Breast epithelium (tissue), 4 donors: Measurements from ENCODE around the gene DPH7. TPM values are rescaled to one million over a fixed set of nuclear protein-coding genes. Genes with fewer than 3 reads are reported as not detected.
"Not testable (repeated sequence)": the region's sequence is repeated elsewhere in the genome, so short reads cannot be mapped to it uniquely, and the experiment has no call there.

Source experiments
- DNase-seq, 2 donors: peaks; one replicate each; pipeline ENCODE4 v3.0.0-alpha.2; 2019; ENCODE audit warnings: low spot score in 2 of 2
- H3K27ac ChIP-seq, 2 donors: fragments of 200-600 bp; sonication (generic) in 1 of 2; one replicate each; pipeline ENCODE4 v1.5.1; 2016 to 2019; ENCODE audit warnings: mild to moderate bottlenecking in 1 of 2
- H3K27me3 ChIP-seq, 2 donors: fragments of 200-600 bp; sonication (generic) in 1 of 2; one replicate each; pipeline versions ENCODE4 v1.5.1 to v1.6.0; 2017 to 2019; ENCODE audit warnings: control low read depth in 1 of 2, mild to moderate bottlenecking in 1 of 2
- H3K36me3 ChIP-seq: fragments of 200-600 bp; one replicate; pipeline ENCODE4 v1.5.1; 2019
- H3K4me1 ChIP-seq, 2 donors: fragments of 200-600 bp; sonication (generic); one replicate each; pipeline ENCODE4 v1.5.1; 2016 to 2019; ENCODE audit warnings: control low read depth in 1 of 2
- H3K4me3 ChIP-seq, 3 donors: fragments of 200-600 bp; sonication (generic); 1 replicate in 2 of 3; 2 replicates in 1 of 3; pipeline ENCODE4 v1.5.1; 2016 to 2019; ENCODE audit warnings: mild to moderate bottlenecking in 3 of 3, moderate library complexity in 2 of 3
- H3K9me3 ChIP-seq, 2 donors: fragments of 200-600 bp; sonication (generic) in 1 of 2; one replicate each; pipeline ENCODE4 v1.5.1; 2016 to 2019; ENCODE audit warnings: control low read depth in 1 of 2
- POLR2A ChIP-seq: fragments of 450-650 bp; IDR thresholded peaks from one replicate; pipeline ENCODE4 v1.6.1; 2016; ENCODE audit warnings: antibody characterized with exemption, mild to moderate bottlenecking, moderate library complexity
- POLR2AphosphoS5 ChIP-seq, 3 donors: sonication (generic); formaldehyde crosslinking; IDR thresholded peaks; one replicate each; pipeline ENCODE4 v1.6.1; 2017; ENCODE audit warnings: antibody characterized with exemption in 3 of 3
- intact Hi-C: fragments of 100-400 bp; cut with DNase I; formaldehyde crosslinking; loops from one replicate; pipeline ENCODE4 v1.15.1; 2023; ENCODE audit warnings: low total_unique reads
- total RNA-seq, 3 donors: library from RNA; depleted of rRNA; stranded (reverse); fragments of >200 nt; gene quantifications; one replicate each; pipeline ENCODE4 v1.1.0, GENCODE V29; 2016
- TF ChIP-seq, protein P1 (sequence below), 3 donors: fragments of 450-650 bp; IDR thresholded peaks; one replicate each; pipeline ENCODE4 v1.5.1; 2016 to 2017; ENCODE audit warnings: antibody characterized with exemption in 3 of 3, mild to moderate bottlenecking in 3 of 3, moderate library complexity in 3 of 3

Gene DPH7
- total RNA-seq, 3 donors from 2014 or later, result 23.4 to 47.5 (median 45.1) TPM

DNA sequence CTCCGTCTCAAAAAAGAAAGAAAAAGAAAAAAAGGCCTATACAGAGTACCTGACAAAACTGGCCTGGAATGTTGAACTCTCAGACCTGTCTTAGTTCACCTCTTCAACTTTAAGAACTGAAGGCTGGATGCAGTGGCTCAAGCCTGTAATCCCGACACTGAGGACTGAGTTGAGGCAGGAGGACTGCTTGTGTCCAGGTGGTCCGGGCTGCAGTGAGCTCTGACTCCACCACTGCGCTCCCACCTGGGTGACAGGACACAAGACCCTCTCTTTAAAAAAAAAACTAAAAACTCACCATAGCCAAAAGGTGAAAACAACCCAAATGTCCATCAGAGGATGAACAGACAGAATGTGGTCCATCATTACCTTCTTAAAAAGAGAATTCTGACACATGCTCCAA, 20.6 kb downstream of the DPH7 start:
- H3K27me3 ChIP-seq, result no peaks in the 10 kb centered on the region
- intact Hi-C loops, result no loop called here
- DNase-seq, result no peak
- H3K9me3 ChIP-seq, result no peaks in the 10 kb centered on the region
- no peaks in the 10 kb centered on the region for H3K4me1 ChIP-seq
- no peak overlapping the region for H3K4me3 ChIP-seq
- TF ChIP-seq, protein P1, sequence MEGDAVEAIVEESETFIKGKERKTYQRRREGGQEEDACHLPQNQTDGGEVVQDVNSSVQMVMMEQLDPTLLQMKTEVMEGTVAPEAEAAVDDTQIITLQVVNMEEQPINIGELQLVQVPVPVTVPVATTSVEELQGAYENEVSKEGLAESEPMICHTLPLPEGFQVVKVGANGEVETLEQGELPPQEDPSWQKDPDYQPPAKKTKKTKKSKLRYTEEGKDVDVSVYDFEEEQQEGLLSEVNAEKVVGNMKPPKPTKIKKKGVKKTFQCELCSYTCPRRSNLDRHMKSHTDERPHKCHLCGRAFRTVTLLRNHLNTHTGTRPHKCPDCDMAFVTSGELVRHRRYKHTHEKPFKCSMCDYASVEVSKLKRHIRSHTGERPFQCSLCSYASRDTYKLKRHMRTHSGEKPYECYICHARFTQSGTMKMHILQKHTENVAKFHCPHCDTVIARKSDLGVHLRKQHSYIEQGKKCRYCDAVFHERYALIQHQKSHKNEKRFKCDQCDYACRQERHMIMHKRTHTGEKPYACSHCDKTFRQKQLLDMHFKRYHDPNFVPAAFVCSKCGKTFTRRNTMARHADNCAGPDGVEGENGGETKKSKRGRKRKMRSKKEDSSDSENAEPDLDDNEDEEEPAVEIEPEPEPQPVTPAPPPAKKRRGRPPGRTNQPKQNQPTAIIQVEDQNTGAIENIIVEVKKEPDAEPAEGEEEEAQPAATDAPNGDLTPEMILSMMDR (IDR thresholded peaks at IDR 0.05), result no peak
- no peak for TF ChIP-seq POLR2AphosphoS5 (IDR thresholded peaks at IDR 0.05)
- TF ChIP-seq POLR2A, result no peak
- no peak overlapping the region for H3K27ac ChIP-seq
- no peaks in the 10 kb centered on the region for H3K36me3 ChIP-seq

DNA sequence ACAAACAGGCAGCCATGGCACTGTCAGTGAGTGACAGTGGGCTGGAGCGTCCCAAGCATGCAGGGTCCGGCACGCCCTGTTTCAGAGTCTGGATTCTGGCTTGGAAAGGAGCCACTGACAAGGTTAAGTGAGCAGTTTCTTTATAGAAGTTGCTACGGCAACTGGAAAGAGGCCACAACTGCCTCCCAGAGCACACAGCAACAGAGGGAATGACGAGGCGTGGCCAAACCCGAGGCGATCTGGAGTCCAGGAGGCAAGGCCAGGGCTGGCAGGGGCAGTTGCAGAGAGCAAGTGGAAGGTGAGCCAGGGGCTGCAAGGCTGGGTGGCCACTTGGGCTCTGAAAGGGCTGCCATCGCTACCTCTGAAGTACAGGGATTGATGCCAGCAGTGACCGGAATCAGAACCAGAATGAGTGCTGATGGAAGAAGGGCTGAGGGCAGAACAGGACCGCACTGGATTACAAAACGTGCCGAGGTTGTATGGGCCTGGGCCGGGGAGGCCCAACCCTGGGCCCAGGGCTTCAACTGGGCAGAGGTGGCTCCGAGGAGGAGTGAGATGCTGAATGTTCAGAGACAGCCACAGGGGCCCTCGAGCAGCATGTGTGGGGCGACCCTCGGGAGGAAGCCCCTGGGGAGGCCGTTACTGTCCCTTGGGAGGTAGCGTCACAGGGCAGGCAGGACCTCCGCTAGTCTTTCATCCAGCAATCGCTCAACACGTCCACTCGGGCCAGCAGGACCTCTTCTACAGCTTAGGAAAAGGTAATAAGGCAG, 22.5 kb downstream of the DPH7 start:
- intact Hi-C loops, result no loop called here
- Histone ChIP-seq H3K36me3 (no peaks in the 10 kb centered on the region), H3K27me3 (no peaks in the 10 kb centered on the region), H3K9me3 (no peaks in the 10 kb centered on the region), H3K27ac (no peak overlapping the region), H3K4me1 (no peaks in the 10 kb centered on the region), H3K4me3 (no peak overlapping the region)
- TF ChIP-seq POLR2A, result no peak
- no peak for TF ChIP-seq POLR2AphosphoS5 (IDR thresholded peaks at IDR 0.05)
- TF ChIP-seq, protein P1 (IDR thresholded peaks at IDR 0.05), result no peak
- DNase-seq, result no peak

DNA sequence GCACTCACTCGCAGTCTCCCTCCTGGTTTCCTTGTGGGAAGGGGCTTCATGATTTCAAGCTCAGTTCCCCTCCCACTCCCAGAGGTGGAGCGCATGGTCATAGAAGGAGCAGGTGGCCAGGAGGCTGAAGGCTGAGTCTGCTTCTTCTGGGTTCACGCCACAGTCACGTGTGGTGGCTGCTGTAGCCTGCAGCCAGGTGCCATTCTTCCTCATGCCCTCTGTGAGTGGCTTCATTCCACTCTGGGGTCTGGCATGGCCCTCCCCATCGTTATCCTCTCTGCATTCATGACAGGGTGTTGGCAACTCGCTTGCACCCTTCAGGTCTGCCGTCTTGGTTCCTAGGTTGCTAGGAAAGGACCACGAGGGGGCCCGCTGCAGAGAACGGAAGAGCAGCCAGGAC, 23.5 kb downstream of the DPH7 start:
- TF ChIP-seq, protein P1 (IDR thresholded peaks at IDR 0.05), result no peak
- TF ChIP-seq POLR2AphosphoS5 (IDR thresholded peaks at IDR 0.05), result no peak
- no peak for TF ChIP-seq POLR2A
- no peak overlapping the region for H3K27ac ChIP-seq
- intact Hi-C loops, result no loop called here

DNA sequence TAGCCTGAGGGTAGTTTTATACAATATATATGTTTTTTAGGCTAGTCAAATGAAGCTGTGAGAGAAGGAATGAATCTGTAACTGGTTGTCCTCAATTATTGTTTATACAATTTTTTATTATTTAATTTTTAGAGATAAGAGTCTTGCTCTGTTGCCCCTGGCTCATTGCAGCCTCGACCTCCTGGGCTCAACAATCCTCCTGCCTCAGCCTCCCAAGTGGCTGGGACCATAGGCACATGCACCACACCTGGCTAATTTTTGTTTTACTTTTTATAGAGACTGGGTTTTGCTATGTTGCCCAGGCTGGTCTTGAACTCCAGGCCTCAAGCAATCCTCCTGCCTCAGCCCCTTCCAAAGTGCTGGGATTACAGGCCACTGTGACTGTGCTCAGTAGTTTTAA, 24.4 kb downstream of the DPH7 start:
- Histone ChIP-seq H3K36me3 (no peaks in the 10 kb centered on the region), H3K27ac (no peak overlapping the region), H3K4me3 (no peak overlapping the region), H3K4me1 (no peaks in the 10 kb centered on the region), H3K27me3 (no peaks in the 10 kb centered on the region), H3K9me3 (no peaks in the 10 kb centered on the region)
- DNase-seq, result no peak
- TF ChIP-seq, protein P1 (IDR thresholded peaks at IDR 0.05), result no peak
- no peak for TF ChIP-seq POLR2AphosphoS5 (IDR thresholded peaks at IDR 0.05)
- no peak for TF ChIP-seq POLR2A
- intact Hi-C loops, result no loop called here

More for the DNA sequence above, 23.5 kb downstream of the DPH7 start:
- Histone ChIP-seq H3K4me3 (no peak overlapping the region), H3K36me3 (no peaks in the 10 kb centered on the region), H3K4me1 (no peaks in the 10 kb centered on the region), H3K9me3 (no peaks in the 10 kb centered on the region), H3K27me3 (no peaks in the 10 kb centered on the region)
- DNase-seq, result no peak

- intact Hi-C loops, H3K9me3 ChIP-seq, DNase-seq, H3K27me3 ChIP-seq, H3K36me3 ChIP-seq, H3K4me1 ChIP-seq, H3K4me3 ChIP-seq, H3K27ac ChIP-seq: not testable (repeated sequence)
Measured at GRCh38 chr9:137553654-137554053, 25.1 kb downstream of the DPH7 start.
